ENCODE measurements around the gene PCK2. TPM values are rescaled to one million over a fixed set of nuclear protein-coding genes. Genes with fewer than 3 reads are reported as not detected.
"Not testable (repeated sequence)": the region's sequence is repeated elsewhere in the genome, so short reads cannot be mapped to it uniquely, and the experiment has no call there.

Gene PCK2
- total RNA-seq, 1 donor from 2014 or later = 11.9 TPM

- no peak for DNase-seq (ENCODE audit: low spot score)
- ATAC-seq = no peak
- intact Hi-C loops (cut with DNase I) = no loop called here
Measured at GRCh38 chr14:24088095-24088494, 6.0 kb upstream of the PCK2 start.

GRCh38 chr14:24089890-24090289 lies 4.2 kb upstream of the PCK2 start:
- intact Hi-C loops (cut with DNase I) = no loop called here

DNA sequence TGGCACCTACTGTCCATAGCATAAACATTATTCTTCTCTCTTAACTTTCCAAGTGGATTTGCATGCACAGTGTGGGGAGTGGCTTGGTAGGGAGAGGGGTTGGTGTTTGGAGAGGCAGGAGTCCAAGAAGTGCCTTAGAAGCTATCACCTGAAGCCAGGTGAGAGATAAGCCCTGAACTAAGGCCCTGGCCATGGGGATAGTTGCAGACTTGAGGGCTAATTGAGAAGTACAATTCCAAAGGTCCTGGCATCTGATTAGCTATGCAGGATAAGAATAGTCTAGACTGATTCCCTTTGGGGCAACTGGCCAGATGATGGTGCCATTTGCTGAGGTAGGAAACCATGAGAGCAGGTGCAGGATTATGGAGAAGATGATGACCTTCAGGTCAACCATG lies 2.0 kb upstream of the PCK2 start:
- DNase-seq (ENCODE audit: low spot score) (no peak), ATAC-seq (no peak)

More at GRCh38 chr14:24089890-24090289, 4.2 kb upstream of the PCK2 start:
- ATAC-seq (no peak), DNase-seq (ENCODE audit: low spot score) (no peak)

GRCh38 chr14:24092505-24093206 lies 1.5 kb upstream of the PCK2 start:
- intact Hi-C loops (cut with DNase I) = no loop called here
- peak; percentile 5 for ATAC-seq
- no peak for DNase-seq (ENCODE audit: low spot score)

More for the DNA sequence above, 2.0 kb upstream of the PCK2 start:
- intact Hi-C loops (cut with DNase I) = no loop called here

DNA sequence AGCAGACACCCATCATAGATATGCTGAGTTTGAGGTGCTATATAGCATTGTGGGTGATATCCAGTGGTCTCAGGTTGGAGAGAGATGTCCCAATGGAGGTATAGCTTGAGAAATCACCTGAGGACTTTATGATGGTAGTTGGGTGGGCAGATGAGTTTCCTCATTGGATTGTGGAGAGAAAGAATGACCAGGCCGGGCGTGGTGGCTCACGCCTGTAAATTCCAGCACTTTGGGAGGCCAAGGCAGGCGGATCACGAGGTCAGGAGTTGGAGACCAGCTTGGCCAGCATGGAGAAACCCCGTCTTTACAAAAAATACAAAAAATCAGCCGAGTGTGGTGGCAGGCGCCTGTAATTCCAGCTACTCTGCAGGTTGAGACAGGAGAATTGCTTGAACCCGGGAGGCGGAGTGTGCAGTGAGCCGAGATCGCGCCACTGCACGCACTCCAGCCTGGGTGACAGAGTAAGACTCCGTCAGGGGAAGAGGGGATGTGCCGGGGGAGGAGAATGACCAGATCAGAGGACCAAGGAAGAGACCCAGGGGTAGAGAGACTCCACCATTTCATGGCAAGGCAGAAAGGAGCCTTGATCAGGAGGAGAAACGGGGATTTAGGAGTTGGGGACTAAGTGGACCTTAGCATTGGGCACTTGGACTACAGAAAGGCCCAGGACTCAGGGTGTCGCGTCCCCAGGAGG lies 757 bp upstream of the PCK2 start:
- ATAC-seq = no peak
- no peak for DNase-seq (ENCODE audit: low spot score)
- intact Hi-C loops (cut with DNase I) = no loop called here

DNA sequence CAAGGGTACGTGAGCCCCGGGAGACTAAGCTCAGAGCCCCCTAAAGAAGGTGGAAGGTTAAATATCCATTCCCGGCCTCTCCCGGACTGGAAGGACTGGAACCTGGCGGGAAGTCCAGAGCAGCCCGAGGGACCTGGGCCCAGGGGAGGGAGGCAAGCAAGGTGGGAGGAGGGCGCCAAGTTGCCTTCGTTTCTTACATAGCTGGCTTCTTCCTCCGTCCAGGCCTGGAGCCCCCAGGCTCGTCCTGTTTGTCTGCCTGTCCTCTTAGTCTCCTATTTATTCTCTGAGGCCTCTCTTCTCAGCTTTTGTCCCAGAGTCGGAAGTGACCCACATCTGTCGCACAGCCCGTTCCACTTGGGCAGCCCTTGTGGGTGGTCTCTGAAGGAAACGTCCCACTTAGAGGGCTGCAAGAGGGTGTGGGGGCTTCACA lies 745 bp downstream of the PCK2 start:
- intact Hi-C loops (cut with DNase I) = loop anchor here (5.0 kb wide), 1 partner anchor 38 kb away; no protein-coding TSS in a partner anchor
- DNase-seq (ENCODE audit: low spot score) = peak; percentile 71
- ATAC-seq = no peak

GRCh38 chr14:24095271-24096068 lies 1.4 kb downstream of the PCK2 start:
- intact Hi-C loops (cut with DNase I) = loop anchor here (5.0 kb wide), 1 partner anchor 38 kb away; no protein-coding TSS in a partner anchor
- ATAC-seq (peak; percentile 19), DNase-seq (ENCODE audit: low spot score) (no peak)

DNA sequence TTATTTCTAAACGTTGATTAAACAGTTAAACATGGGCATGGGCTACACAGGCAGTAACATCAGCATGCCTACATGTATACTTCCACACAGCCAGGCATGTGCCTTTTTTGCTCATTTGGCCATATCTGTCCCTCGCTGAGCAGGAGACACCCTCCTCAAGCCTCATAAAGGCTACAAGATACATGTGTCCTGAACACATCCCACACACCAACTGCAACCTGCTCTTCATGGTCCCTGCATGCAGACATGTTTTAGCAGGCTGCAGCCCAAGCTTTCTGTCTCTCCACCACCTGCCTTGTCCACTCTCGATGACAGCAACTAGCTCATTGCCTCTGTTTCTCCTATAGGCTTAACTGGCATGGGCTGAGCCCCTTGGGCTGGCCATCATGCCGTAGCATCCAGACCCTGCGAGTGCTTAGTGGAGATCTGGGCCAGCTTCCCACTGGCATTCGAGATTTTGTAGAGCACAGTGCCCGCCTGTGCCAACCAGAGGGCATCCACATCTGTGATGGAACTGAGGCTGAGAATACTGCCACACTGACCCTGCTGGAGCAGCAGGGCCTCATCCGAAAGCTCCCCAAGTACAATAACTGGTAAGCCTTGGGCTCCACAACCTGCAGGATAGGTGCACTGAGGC lies 2.6 kb downstream of the PCK2 start:
- no peak for DNase-seq (ENCODE audit: low spot score)
- ATAC-seq = no peak
- intact Hi-C loops (cut with DNase I) = loop anchor here (5.0 kb wide), 1 partner anchor 39 kb away; no protein-coding TSS in a partner anchor

GRCh38 chr14:24098229-24098926 lies 4.3 kb downstream of the PCK2 start:
- intact Hi-C loops (cut with DNase I) = loop anchor here (5.0 kb wide), 1 partner anchor 41 kb away; no protein-coding TSS in a partner anchor
- no peak for DNase-seq (ENCODE audit: low spot score)
- no peak for ATAC-seq

DNA sequence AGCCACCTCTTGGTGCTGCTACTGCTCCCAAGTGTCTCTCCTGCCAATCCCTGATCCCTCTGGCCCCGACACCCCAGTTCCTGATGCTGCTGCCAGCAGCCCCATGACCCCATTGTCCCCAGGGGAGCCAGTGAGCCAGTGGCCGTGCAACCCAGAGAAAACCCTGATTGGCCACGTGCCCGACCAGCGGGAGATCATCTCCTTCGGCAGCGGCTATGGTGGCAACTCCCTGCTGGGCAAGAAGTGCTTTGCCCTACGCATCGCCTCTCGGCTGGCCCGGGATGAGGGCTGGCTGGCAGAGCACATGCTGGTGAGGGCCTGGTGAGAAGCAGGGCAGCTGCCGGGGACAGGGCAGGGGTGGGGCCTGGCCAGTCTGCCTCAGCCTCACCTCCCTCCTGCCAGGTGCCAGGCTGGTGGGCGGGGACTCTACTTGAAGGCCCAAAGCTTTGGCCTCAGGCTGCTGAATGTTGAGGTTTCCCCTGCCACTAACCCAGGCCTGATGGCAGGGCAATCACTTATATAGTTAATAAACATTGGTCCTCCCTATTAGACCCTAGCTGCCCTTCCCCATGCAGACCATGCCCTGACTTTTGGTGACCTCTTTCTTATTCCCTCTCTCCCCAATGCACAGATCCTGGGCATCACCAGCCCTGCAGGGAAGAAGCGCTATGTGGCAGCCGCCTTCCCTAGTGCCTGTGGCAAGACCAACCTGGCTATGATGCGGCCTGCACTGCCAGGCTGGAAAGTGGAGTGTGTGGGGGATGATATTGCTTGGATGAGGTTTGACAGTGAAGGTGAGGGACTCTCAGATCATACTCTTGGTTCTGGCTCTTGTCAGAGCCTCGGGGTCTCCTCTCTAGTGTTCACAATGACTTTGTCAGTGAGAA lies 5.1 kb downstream of the PCK2 start:
- no peak for ATAC-seq
- intact Hi-C loops (cut with DNase I) = loop anchor here (5.0 kb wide), 1 partner anchor 42 kb away; no protein-coding TSS in a partner anchor
- no peak for DNase-seq (ENCODE audit: low spot score)

GRCh38 chr14:24100197-24100981 lies 6.3 kb downstream of the PCK2 start:
- DNase-seq (ENCODE audit: low spot score) (no peak), ATAC-seq (no peak)
- intact Hi-C loops (cut with DNase I) = no loop called here

DNA sequence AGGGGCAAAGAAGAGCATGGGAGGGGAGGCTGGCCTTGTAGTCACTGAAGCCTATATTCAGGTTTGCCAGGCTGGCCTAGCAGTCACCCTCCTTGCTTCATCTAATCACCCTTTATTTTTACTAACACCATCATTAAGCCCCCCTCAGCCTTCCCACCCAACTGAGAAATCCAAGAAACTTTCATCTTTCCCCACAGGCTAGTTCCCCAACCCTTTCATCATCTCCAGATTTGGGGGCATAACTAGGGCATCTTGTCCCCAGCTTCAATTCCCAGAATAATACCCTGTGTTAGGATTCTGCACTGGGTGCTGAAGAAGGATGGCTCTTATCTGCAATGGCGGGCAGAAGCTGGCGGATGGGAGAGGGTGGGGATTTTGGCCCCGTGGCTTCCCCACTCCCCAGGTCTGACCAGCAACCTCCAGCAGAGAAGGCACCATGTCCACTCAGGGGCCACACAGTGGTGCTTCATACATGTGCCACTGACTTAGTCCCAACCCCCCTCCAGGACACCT lies 6.9 kb downstream of the PCK2 start:
- no peak for ATAC-seq
- DNase-seq (ENCODE audit: low spot score) = no peak
- intact Hi-C loops (cut with DNase I) = no loop called here

DNA sequence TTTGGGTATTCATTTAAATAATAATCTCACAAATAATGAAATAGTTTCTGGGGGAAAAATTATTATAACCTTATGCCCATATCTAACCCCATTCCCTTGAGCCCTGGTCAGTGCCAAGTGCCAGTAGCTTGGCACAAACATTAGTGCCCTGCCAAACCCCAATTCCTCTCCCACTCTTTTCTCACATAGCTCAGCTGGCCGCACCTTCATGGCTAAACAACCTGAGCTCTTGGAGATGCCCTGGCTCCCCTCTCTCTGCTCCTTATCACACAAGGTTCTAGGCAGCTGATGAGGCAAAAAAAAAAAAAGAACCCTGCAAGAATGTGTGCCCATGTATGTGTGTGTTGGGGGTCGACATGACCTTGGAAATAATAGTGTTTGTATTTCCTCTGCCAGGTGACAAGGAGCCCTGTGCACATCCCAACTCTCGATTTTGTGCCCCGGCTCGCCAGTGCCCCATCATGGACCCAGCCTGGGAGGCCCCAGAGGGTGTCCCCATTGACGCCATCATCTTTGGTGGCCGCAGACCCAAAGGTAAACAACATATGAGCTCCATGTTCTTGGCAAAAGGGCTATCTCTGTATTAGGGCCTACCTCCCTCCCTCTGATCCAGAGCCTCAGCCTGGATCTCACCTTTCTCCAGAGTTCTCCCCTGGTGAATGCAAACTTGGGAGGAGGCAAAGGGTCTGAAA lies 8.4 kb downstream of the PCK2 start:
- no peak for ATAC-seq
- no peak for DNase-seq (ENCODE audit: low spot score)
- intact Hi-C loops (cut with DNase I) = no loop called here

GRCh38 chr14:24103451-24103850 lies 9.3 kb downstream of the PCK2 start:
- DNase-seq (ENCODE audit: low spot score) = no peak
- intact Hi-C loops (cut with DNase I) = no loop called here
- ATAC-seq = no peak

DNA sequence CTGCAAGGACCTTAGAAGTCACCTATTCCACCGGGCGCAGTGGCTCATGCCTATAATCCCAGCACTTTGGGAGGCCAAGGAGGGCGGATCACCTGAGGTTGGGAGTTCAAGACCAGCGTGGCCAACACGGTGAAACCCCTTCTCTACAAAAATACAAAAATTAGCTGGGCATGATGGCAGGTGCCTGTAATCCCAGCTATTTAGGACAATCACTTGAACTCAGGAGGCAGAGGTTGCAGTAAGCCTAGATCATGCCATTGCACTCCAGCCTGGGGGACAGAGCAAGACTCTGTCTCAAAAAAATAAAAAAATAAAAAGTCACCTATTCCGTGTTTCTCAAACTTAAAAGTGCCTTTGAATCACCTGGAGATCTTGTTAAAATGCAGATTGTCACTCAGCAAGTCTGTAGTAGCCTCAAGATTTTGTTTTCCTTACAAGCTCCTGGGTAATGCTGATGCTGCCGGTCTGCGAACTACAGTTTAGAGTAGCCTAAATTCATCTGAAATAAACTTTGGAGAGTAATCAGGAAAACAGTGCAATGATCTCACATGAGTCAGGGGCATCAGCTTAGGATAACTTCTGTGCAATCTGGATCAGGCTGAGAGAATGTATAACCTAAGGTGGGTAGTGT lies 11.6 kb downstream of the PCK2 start:
- intact Hi-C loops (cut with DNase I); ATAC-seq; DNase-seq (ENCODE audit: low spot score): not testable (repeated sequence)

Data from sciatic nerve (tissue), 2 donors.